Astrocyte of the spinal cord (primary cell): ENCODE results near the gene ROGDI.

Experiments
- DNase-seq: peaks from one replicate; pipeline ENCODE4 v3.0.0; 2011; ENCODE audit warnings: low read depth, low spot score
- H3K4me3 ChIP-seq: 2 replicates; pipeline ENCODE4 v1.5.1; 2011; ENCODE audit warnings: low read depth, mild to moderate bottlenecking, low read length, moderate library complexity
- in situ Hi-C: cut with HindIII; loops from 2 replicates; pipeline ENCODE4 v1.10.0; 2017; ENCODE audit warnings: low sequenced_read_pairs
- TF ChIP-seq, protein P1 (sequence below): IDR thresholded peaks from 2 replicates; pipeline ENCODE4 v1.5.1; 2012; ENCODE audit warnings: low read depth, mild to moderate bottlenecking, low read length, inconsistent platforms

Gene ROGDI

DNA sequence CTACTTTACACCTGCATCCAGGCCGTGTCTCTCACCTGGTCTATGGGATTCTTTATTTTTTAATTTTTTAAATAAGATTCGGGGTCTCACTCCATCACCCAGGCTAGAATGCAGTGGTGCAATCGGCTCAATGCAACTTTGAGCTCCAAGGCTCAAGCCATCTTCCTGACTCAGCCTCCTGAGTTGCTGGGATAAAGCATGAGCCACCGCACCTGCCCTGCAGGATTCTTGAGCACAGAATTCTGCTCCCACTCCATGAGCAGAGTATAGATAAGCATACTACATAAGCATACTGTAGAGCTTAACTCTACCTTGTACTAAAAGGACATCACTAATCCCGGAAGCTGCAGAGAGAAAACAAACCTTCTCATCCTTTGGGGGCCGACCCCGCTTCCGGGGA is 29.2 kb upstream of the ROGDI start:
- DNase-seq, result no peak
- in situ Hi-C loops, result no loop called here
- no peak overlapping the region for H3K4me3 ChIP-seq
- TF ChIP-seq, protein P1, sequence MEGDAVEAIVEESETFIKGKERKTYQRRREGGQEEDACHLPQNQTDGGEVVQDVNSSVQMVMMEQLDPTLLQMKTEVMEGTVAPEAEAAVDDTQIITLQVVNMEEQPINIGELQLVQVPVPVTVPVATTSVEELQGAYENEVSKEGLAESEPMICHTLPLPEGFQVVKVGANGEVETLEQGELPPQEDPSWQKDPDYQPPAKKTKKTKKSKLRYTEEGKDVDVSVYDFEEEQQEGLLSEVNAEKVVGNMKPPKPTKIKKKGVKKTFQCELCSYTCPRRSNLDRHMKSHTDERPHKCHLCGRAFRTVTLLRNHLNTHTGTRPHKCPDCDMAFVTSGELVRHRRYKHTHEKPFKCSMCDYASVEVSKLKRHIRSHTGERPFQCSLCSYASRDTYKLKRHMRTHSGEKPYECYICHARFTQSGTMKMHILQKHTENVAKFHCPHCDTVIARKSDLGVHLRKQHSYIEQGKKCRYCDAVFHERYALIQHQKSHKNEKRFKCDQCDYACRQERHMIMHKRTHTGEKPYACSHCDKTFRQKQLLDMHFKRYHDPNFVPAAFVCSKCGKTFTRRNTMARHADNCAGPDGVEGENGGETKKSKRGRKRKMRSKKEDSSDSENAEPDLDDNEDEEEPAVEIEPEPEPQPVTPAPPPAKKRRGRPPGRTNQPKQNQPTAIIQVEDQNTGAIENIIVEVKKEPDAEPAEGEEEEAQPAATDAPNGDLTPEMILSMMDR, result no peak

DNA sequence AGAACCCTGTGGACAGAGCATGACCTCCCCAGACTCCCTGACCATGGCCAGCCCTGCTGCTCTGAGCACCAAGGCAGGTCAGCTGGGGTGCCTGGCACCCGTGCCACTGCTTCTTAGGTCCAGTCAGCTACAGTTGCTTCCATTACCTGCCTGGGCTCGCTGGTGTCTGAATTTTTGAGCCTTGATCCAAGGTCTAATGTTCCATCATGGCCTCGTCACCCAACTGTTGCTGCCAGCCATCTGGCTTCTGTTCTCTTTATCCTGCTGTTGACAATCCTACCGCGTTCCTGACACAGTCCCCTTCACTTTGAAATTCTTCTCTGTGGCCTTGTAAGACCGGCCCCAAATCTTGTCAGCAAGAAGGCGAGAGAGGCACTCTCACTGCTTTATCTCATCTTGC is 28.0 kb upstream of the ROGDI start:
- TF ChIP-seq, protein P1, result no peak
- in situ Hi-C loops, result no loop called here
- no peak overlapping the region for H3K4me3 ChIP-seq
- DNase-seq, result no peak

- no peak overlapping the region for H3K4me3 ChIP-seq
- TF ChIP-seq, protein P1, result no peak
- in situ Hi-C loops, result no loop called here
- DNase-seq, result no peak
Observed at GRCh38 chr16:4828567-4829321, 26.3 kb upstream of the ROGDI start.

DNA sequence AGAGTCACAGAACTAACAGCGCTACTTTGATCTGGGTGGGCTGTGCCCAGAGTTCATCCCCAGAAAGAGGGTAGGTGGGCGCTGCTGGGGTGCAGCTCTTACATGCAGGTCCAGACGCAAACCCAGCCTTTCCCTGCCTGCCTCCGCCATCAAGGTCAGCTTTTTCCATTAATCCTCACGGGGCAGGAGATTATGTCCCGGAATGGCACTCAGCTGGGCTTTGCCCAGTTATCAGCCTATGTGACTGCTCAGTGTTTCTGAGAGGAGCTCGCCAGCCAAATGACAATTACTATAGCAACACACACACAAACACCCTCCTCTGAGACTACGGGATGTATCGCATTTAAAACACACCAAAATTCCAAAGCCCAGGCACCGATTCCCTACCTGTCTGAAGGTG is 24.5 kb upstream of the ROGDI start:
- in situ Hi-C loops, result no loop called here
- TF ChIP-seq, protein P1, result no peak

DNA sequence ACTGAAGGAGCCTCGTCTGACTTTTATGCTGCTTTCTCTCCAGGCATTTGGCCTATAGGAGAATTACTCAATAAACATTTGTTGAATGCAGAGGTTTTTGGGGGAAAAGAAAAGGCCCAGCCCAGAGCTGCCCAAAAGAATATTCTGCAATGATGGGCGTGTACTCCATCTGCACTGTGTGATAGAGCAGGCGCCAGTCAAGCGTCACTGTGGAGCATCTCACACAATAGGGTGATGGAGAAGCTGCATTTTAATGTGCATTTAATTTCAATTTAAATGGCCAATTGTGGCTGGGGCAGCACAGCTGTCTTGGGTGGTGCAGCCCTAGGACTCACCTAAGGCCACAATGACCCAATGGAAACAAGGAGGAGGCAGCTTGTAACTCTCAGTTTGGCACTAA is 24.1 kb upstream of the ROGDI start:
- no peak for DNase-seq
- in situ Hi-C loops, result no loop called here
- TF ChIP-seq, protein P1, result no peak

More for the DNA sequence above, 24.5 kb upstream of the ROGDI start:
- no peak for DNase-seq
- no peak overlapping the region for H3K4me3 ChIP-seq

GRCh38 chr16:4825196-4825595 is 22.8 kb upstream of the ROGDI start:
- in situ Hi-C loops, result no loop called here
- DNase-seq, result no peak
- no peak overlapping the region for H3K4me3 ChIP-seq
- TF ChIP-seq, protein P1, result no peak

More for the DNA sequence above, 24.1 kb upstream of the ROGDI start:
- no peak overlapping the region for H3K4me3 ChIP-seq
